ENCODE data around the gene MAP3K9.

- TF ChIP-seq, protein P1, sequence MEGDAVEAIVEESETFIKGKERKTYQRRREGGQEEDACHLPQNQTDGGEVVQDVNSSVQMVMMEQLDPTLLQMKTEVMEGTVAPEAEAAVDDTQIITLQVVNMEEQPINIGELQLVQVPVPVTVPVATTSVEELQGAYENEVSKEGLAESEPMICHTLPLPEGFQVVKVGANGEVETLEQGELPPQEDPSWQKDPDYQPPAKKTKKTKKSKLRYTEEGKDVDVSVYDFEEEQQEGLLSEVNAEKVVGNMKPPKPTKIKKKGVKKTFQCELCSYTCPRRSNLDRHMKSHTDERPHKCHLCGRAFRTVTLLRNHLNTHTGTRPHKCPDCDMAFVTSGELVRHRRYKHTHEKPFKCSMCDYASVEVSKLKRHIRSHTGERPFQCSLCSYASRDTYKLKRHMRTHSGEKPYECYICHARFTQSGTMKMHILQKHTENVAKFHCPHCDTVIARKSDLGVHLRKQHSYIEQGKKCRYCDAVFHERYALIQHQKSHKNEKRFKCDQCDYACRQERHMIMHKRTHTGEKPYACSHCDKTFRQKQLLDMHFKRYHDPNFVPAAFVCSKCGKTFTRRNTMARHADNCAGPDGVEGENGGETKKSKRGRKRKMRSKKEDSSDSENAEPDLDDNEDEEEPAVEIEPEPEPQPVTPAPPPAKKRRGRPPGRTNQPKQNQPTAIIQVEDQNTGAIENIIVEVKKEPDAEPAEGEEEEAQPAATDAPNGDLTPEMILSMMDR (IDR thresholded peaks at IDR 0.05): no peak
- TF ChIP-seq POLR2AphosphoS5 (IDR thresholded peaks at IDR 0.05) (no peak), POLR2A (IDR thresholded peaks at IDR 0.05) (no peak)
Measured at GRCh38 chr14:70724944-70725343, 84.4 kb downstream of the MAP3K9 start.
